G401.6 (cell line): Measurements from ENCODE around the gene SLC9A9.

ENCODE experiments used
- FAIRE-seq: peaks from 2 replicates; lab custom pipeline; 2012; peaks lifted over from hg19 to GRCh38; lab: Jason Lieb, UNC

The SLC9A9 gene

GRCh38 chr3:143352850-143353550, 495.3 kb downstream of the SLC9A9 start:
- FAIRE-seq: no peak

DNA sequence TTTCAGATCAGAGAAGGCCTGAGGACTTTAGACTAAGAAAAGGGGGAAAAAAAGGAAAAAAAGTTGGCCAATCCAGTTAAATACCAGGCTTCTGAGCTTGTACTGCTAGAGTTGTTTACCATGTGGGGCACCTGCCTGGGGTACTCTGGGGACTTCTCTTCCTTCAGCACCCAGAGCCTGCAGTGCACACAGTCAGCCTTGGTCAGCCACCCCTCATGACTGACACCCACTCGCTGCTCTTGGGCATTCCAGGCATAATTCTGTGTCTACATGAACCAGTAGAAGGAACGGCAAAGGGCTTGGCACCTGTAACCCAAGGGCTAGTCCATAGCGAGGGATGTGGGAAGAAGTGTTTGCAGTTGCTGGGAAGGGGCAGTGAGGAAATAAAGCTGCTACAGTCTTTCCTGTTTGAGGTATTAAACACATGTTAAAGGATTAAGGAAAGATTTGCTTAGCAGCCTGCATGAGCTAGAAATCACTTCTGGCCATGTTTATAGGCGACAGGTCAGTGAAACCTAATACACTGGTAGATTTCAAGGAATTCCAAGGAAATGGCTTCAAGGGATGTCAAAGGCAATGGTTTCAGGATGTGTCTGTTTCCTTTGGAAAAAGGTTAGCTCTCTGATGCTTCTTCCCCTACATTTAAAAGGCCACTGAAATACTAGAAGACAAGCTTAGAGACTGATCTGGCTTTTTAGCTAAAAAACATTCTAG, 496.2 kb downstream of the SLC9A9 start:
- FAIRE-seq: no peak

- no peak for FAIRE-seq
Observed at GRCh38 chr3:143351354-143351753, 496.9 kb downstream of the SLC9A9 start.

DNA sequence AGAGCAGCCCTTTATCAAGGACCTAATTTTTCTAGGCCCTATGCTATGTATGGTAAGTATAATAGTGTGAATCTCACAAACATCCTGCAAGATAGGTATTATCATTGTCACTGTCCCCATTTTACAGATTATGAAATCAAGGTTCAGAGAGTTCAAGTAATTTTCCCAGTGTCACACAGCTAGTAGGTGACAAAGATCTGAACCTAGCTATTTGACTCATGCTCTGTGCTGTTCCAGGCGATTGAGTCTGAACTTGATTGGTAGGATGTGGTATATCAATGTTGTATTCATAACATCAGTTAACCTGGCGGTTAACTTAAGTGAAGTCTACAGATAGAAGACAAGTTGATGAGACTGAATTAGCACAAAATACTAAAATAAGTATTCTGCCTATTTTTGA, 498.8 kb downstream of the SLC9A9 start:
- FAIRE-seq: no peak

DNA sequence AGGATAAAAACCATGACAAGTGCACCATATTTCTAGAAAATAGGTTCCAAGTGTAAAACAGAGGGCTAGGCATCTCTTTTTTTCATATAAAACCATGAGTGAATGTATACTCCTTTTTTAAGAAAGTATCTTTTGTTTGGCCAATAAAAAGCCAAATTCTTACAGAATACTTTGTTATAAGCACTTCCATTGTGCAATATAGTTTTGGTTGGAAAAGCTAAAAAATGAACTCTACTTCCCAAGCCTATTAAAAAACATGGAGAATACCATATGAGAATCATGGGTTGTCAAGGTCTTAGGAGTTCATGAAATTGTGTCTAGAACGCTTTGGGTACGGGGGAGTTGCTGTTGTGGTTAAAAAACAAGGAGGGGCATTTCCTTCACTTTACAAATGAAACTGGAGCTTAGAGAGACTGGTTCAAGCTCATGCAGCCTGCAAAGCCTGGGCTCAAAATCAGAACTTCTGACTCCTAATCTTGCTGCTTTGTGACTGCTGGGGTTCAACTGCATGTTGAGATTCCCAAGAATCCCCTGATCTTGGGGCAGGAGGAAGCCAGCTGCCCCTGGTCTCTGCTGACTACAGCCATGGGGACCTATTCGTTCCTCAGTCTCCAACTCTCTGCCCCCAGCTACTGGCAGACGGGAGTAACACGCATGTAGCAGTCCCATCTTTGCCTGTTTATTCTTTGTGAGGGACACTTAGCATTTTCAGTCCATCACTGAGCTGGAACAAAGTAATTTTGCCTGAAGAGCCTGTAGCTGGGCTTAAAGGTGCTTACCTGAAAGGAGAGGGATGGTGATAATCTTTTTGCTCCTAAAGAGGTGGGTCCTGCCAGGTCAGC, 499.6 kb downstream of the SLC9A9 start:
- FAIRE-seq: no peak

DNA sequence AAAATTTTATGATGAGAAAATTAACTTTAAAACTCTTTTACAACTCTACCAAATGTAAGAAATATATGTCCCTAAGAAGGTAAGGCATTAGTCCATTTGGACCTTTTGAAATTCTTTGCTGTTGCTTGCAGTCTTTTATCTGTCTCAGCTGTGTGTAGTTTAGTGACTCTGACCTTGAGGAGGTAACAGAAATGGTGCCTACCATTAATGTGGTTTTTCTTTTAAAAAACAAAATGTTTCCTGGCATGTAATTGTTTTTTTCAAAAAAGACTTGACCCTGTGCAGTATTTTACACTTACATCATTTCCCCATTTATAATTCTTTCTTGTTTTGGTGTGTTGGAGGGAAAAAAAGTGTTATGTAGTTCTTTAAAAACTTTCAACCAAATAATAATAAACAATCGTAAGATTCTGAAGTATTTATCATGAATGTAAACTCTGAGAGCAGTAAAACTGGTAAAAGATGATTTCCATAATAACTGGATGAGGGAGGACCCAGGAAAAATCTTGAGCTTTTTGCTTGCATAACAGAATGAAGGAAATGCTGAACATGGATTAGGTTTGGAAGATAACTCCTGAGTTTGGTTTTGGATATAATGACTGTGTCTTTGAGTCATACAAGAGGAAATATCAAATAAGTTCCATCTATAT, 503.6 kb downstream of the SLC9A9 start:
- no peak for FAIRE-seq

DNA sequence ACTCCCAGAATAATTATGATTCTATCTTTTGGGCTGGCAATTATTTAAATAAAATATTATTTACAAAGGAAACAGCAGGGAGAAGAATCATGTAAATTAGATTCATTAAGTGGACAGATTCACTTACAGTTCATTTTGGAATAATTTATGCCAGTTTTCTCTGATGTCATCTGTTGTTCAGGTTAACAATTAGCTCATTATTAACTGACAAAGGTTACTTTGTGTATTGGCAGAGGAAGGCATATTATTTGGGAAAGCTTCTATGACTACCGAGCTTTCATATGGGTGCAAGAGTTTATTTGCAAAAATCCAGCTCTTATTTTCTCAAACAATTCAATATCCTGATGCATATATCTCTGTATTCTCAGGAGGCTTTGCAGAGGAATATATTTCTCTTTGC, 504.3 kb downstream of the SLC9A9 start:
- FAIRE-seq: no peak

- FAIRE-seq: no peak
Observed at GRCh38 chr3:143343031-143343430, 505.2 kb downstream of the SLC9A9 start.

GRCh38 chr3:143339451-143339850, 508.8 kb downstream of the SLC9A9 start:
- no peak for FAIRE-seq

DNA sequence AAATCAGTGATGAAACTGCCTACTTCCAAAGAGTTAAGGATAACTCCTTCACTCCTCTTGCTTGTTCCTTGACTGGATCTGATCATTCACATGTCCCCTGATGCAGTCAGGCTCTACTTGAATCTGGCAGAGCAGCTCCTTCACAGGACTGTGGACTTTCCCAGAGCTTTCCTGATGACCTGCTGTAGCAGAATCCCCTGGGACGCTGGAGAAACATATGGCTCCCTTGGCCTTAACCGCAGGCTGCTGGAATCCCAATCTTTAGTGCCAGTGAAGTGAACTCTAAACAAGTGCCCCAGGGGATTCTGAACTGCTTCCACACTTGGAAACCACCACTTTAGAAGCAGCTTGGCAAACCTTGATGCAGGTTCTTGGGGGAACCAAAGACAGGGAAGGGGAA, 510.9 kb downstream of the SLC9A9 start:
- no peak for FAIRE-seq

- no peak for FAIRE-seq
Observed at GRCh38 chr3:143334231-143334630, 514.0 kb downstream of the SLC9A9 start.

DNA sequence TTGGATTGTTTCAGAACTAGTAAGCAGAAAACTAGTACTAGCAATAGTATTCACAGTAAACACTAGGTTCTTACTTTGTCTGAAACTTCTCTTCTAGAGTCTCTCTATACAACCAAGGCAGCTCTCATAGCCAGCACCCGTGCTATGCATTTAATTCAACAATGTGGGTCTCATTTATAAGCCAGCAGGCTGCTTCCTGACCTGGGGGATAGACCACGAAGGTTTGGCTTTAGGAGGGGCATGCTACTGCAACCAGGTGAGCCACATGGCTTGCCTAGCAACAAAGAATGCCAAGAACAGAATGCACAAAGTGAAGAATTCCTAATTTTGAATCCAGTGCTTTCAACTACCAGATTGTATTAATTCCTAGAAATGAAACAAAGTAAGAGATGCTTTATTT, 514.9 kb downstream of the SLC9A9 start:
- FAIRE-seq: no peak

- no peak for FAIRE-seq
Observed at GRCh38 chr3:143332026-143332425, 516.2 kb downstream of the SLC9A9 start.

DNA sequence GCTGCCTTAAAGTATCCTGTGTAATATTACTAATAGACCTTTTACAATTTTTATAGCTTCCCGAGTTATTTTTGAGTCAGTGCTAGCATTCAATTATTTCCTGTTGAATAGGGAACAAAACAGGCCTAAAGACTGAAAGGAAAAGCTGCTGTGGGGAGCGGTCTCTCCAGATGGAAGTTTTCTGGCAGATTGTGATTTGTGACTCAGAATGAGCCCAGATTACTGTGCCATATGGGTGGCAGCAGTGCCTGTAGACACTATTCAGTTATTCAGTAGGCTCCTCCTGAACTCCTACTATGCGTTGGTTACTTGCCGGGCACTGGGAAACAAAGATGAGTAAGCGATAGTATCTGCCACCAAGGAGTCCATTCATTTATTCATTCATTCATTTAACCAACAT, 516.9 kb downstream of the SLC9A9 start:
- FAIRE-seq: no peak

DNA sequence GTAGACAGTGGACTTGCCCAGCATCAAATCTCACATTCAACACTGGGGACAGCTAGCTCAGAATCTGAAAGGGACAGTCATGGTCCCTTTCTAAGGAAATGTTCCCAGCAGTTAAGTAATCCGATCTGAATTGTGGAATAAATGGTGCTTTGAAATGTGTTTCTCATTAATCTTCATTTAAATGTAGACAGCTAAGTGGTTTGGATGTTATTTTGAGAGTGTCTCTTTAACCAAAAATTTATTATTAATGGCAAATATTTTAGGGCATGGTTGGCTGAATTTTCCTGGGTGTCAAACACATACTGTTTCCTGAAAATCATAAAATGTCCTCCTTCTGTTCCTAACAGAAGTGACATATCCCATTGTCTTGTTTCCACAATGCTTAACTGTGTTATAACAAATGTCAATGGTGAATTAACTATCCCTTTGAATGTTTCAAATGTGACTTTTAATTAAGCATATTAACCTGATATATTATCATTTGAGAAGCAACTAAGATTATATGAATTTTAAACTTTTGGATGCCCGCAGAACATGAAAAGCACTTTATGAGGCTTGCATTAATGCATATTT, 517.9 kb downstream of the SLC9A9 start:
- FAIRE-seq: no peak

DNA sequence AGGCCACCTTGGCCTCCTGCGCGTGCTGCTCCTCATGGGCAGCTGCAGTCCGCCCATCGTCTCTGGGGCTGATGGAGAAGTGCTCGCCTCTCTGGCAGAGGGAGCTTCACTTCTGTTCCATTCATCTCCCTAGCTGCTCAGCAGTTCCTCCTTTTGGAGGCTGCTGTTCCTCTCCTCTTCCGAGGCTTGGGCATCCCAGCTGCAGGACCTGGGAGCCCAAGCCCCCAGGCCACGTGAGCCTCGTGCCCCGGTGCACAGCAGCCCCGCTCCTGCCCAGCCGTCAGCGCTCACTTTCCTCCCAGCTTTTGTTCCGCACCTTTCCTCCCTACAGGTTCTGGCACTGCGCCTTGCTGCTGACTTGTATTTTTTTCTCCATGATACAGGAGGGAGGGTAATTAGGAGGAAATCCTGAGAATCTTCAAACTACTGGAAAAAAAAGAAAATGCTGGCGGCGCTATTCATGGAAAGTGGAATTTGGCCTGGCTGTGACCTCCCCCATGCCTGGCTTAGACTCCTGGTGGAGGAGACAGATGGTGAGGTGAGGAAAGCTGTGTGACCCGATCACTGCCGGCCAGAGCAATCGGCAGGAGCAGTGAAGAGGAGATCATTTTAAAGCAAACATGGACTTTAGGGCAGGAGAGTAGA, 518.6 kb downstream of the SLC9A9 start:
- no peak for FAIRE-seq

DNA sequence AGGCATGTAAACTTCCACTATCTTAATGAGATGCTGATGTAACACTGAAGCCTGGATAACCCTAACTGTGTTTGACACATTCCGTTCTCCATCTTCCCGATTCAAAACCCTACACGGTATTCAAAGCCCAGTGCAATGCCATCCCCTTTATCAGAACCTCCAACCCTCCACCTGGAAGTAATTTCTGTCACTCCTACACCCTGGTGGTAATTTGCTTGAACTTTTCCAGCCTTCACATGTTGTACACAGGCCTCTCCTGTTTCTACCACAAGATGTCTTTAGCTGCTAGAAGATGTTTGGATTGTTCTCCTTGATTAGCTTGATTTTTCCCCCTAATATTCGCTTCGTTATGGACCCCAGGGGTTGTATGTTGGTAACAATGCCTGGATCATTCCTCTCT, 519.8 kb downstream of the SLC9A9 start:
- FAIRE-seq: no peak

DNA sequence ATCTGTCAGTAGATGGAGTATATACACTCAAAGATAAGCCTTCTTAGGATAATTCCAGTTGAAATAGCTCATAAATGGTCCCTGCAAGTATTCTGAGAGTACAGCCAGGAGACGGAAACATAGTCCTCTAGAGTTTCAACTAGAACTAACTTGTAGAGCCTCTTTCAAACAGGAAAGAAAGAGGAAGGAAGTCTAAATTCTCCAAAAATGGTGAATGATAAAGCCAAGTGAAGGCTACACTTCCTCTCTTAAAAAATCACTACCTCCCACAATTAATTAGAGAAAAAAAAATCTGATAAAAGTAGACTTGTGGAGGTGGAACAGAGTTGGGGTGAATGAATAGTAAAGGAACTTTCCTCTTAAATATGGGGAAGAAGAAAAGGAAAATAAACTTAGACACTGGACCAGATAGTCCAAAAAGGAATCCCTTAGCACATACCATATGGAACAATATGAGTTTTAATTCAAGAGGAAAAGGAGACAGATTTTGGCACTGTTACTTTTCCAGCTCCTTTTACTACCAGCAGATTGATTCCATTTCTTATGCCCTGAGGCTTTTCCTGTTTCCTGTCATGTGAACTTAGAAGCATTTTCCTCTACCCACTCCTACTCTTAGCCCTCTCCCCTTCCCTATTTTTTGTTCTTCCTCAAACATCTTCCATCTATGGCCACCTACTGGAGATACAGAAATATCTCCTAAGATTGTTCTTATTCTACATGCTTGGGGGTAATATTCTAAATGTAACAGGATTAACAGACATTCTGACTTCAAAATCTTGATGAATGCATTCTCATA, 521.1 kb downstream of the SLC9A9 start:
- no peak for FAIRE-seq

DNA sequence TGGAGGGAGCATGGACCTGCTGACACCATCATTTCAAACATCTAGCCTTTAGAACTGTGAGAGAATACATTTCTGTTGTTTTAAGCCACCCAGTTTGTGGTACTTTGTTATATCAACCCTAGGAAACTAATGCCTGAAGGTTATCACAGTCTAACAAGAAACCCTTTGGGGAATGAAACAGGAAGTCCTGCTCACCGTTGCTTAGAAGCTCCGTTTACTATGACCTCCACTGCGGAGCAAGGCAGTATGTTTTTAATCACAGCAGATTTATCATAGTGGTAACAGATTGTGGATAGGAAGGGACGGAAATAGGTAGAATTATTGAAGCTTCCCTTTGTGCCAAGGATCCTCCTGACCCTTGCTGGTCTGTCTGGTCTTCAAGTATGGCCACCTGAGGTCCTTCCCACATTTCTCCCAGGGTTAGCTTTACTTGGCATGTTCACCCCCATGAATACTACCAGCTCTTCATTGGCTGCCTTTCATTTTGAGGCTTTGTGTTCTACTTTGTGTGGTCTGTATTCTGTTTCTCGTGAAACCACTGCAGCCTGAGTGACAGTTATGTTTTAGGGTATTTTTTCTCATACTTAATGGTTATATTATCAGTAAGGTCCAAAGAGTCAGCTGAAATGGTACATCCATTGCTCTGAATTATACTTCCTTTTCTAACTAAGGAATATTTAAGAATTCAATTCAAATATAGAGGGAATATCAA, 527.1 kb downstream of the SLC9A9 start:
- FAIRE-seq: no peak

DNA sequence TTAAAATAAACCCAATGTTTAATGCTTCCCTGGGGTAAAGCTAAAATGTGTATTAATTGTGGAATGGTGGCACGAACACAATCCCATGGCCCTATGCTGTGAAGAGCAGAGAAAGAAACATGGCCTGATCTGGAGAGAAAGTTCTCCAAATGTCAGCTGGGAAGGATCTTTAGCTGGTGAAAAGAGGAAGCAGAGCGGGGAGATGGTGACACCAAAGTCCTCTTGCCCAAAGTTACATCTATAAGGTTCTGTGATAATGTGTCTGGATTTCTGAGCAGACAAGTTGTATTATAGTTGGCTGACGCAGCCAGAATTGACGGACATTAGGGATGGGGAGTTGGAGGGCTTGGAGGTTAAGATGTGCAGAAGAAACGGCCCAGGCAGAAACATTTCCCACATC, 532.5 kb downstream of the SLC9A9 start:
- no peak for FAIRE-seq
